ENCODE results near the gene PPP4R4. TPM values are rescaled to one million over a fixed set of nuclear protein-coding genes. Genes with fewer than 3 reads are reported as not detected.

Gene PPP4R4
- total RNA-seq, 1 donor from 2014 or later: not detected

DNA sequence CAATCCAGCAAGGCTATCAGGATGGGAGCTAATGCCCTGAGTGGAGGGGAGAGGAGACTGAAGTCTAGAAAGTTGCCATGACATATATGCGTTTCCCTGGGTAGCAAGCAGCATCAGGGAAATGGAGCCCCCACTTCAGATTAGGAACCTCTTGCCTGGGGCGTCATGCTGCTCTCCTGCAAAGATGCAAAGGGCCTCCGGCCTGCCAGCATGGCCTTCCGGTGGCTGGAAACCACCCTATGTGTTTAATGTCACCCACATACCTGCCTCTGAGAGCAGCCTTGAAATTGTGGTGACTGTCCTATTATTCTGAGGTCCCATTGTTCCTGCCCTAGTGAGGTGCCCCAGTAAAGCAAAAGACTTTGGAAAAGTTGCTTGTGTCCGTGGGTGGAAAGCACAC, 34.7 kb upstream of the PPP4R4 start:
- no peak overlapping the region for H3K4me3 Mint-ChIP-seq (ENCODE audit: unreplicated experiment)
- H3K4me1 Mint-ChIP-seq (ENCODE audit: unreplicated experiment): peaks cover 2% of the 10 kb centered on the region
- H3K27ac Mint-ChIP-seq (ENCODE audit: unreplicated experiment): no peak overlapping the region
- peak; percentile 66 for DNase-seq (ENCODE audit: extremely low spot score, unreplicated experiment)
- H3K27me3 Mint-ChIP-seq (ENCODE audit: unreplicated experiment): peaks cover 33% of the 10 kb centered on the region
- TF ChIP-seq, protein P1, sequence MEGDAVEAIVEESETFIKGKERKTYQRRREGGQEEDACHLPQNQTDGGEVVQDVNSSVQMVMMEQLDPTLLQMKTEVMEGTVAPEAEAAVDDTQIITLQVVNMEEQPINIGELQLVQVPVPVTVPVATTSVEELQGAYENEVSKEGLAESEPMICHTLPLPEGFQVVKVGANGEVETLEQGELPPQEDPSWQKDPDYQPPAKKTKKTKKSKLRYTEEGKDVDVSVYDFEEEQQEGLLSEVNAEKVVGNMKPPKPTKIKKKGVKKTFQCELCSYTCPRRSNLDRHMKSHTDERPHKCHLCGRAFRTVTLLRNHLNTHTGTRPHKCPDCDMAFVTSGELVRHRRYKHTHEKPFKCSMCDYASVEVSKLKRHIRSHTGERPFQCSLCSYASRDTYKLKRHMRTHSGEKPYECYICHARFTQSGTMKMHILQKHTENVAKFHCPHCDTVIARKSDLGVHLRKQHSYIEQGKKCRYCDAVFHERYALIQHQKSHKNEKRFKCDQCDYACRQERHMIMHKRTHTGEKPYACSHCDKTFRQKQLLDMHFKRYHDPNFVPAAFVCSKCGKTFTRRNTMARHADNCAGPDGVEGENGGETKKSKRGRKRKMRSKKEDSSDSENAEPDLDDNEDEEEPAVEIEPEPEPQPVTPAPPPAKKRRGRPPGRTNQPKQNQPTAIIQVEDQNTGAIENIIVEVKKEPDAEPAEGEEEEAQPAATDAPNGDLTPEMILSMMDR (IDR thresholded peaks at IDR 0.05): no peak
- no peaks in the 10 kb centered on the region for H3K9me3 Mint-ChIP-seq (ENCODE audit: unreplicated experiment)
- no peaks in the 10 kb centered on the region for H3K36me3 Mint-ChIP-seq (ENCODE audit: unreplicated experiment)

DNA sequence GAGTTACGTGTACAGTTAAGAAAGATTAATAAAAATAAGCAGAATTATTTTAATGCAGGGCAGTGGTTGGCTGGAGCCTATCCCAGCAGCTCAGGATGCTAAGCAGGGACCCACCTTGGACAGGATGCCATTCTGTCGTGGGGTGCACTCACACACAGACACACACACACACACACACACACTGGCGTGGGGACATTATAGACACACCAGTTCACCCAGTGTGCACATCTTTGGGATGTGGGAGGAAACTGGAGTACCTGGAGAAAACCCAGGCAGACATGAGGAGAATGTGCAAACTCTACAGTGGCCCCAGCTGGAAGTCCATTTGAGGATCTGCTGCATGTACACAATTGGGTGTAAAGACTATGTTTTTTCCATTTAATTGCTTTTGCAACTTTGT, 31.9 kb upstream of the PPP4R4 start:
- peak; percentile 60 for DNase-seq (ENCODE audit: extremely low spot score, unreplicated experiment)
- Mint-ChIP-seq H3K9me3 (ENCODE audit: unreplicated experiment) (no peaks in the 10 kb centered on the region), H3K27me3 (ENCODE audit: unreplicated experiment) (peaks cover 16% of the 10 kb centered on the region)

DNA sequence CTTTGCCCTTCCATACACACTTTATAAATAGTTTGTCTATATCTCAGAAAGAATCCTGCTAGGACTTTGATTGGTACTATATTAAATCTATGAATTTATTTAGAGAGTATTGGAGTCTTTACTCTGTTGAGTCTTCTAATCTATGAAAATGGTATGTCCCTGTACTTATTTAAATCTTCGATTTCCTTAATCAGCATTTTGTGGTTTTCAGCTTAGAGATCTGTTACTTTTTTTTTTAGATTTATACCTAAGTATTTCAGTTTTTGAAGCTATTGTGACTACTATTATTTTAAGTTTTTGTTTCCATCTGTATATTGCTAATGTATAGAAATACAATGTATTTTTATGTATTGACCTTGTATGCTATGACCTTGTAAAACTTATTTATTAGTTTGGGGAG, 31.3 kb upstream of the PPP4R4 start:
- H3K36me3 Mint-ChIP-seq (ENCODE audit: unreplicated experiment): no peaks in the 10 kb centered on the region
- peaks cover 14% of the 10 kb centered on the region for H3K27me3 Mint-ChIP-seq (ENCODE audit: unreplicated experiment)

More for the DNA sequence above, 31.9 kb upstream of the PPP4R4 start:
- H3K36me3 Mint-ChIP-seq (ENCODE audit: unreplicated experiment): no peaks in the 10 kb centered on the region
- TF ChIP-seq, protein P1 (IDR thresholded peaks at IDR 0.05): no peak
- H3K27ac Mint-ChIP-seq (ENCODE audit: unreplicated experiment): no peak overlapping the region
- no peaks in the 10 kb centered on the region for H3K4me1 Mint-ChIP-seq (ENCODE audit: unreplicated experiment)
- H3K4me3 Mint-ChIP-seq (ENCODE audit: unreplicated experiment): no peak overlapping the region

DNA sequence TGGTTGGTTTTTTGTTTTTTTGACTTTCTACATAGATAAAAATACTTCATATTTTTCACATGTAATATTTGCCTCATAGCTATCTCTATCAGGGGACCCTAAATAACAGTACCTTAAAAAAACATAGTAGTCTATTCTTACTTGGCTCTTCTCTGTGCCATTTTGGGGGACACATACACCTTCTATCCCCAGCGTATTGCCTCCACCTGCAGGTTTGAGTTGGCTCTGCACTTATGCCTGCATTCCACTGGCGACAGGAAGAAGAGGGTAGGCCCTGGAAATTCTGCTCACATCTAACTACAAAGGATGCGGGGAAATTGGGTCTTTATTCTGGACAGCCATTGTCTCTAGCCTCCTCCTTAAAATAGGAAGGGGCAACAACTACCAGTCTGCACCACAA, 30.9 kb upstream of the PPP4R4 start:
- Mint-ChIP-seq H3K4me1 (ENCODE audit: unreplicated experiment) (no peaks in the 10 kb centered on the region), H3K27me3 (ENCODE audit: unreplicated experiment) (peaks cover 15% of the 10 kb centered on the region), H3K9me3 (ENCODE audit: unreplicated experiment) (no peaks in the 10 kb centered on the region), H3K27ac (ENCODE audit: unreplicated experiment) (no peak overlapping the region), H3K4me3 (ENCODE audit: unreplicated experiment) (no peak overlapping the region), H3K36me3 (ENCODE audit: unreplicated experiment) (no peaks in the 10 kb centered on the region)
- TF ChIP-seq, protein P1 (IDR thresholded peaks at IDR 0.05): peak; percentile 38
- peak; percentile 32 for DNase-seq (ENCODE audit: extremely low spot score, unreplicated experiment)

More for the DNA sequence above, 31.3 kb upstream of the PPP4R4 start:
- H3K4me3 Mint-ChIP-seq (ENCODE audit: unreplicated experiment): no peak overlapping the region
- TF ChIP-seq, protein P1 (IDR thresholded peaks at IDR 0.05): no peak
- H3K27ac Mint-ChIP-seq (ENCODE audit: unreplicated experiment): no peak overlapping the region
- DNase-seq (ENCODE audit: extremely low spot score, unreplicated experiment): no peak
- no peaks in the 10 kb centered on the region for H3K9me3 Mint-ChIP-seq (ENCODE audit: unreplicated experiment)
- no peaks in the 10 kb centered on the region for H3K4me1 Mint-ChIP-seq (ENCODE audit: unreplicated experiment)

DNA sequence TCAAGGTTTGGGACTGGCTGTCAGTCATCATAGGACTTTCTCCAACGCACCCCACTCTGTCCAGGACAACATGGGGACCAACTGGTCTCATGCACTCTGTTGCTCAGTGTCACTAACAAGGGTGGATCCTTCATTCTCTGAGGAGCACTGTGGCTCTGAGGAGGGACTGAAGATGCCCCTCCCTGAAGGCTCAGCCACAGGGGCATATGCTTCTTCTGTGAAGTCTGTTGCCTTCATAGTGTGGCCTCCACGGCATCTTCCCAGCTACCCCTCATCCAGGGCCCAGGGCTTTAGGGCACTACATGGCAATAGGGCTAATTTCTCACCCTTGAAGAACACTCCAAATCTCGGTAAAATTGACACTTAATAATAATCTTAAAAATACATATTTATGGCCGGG, 30.4 kb upstream of the PPP4R4 start:
- H3K4me3 Mint-ChIP-seq (ENCODE audit: unreplicated experiment): no peak overlapping the region
- H3K27ac Mint-ChIP-seq (ENCODE audit: unreplicated experiment): no peak overlapping the region
- H3K36me3 Mint-ChIP-seq (ENCODE audit: unreplicated experiment): no peaks in the 10 kb centered on the region
- DNase-seq (ENCODE audit: extremely low spot score, unreplicated experiment): peak; percentile 30
- H3K4me1 Mint-ChIP-seq (ENCODE audit: unreplicated experiment): no peaks in the 10 kb centered on the region
- no peaks in the 10 kb centered on the region for H3K9me3 Mint-ChIP-seq (ENCODE audit: unreplicated experiment)
- TF ChIP-seq, protein P1 (IDR thresholded peaks at IDR 0.05): no peak
- H3K27me3 Mint-ChIP-seq (ENCODE audit: unreplicated experiment): peaks cover 20% of the 10 kb centered on the region
